ENCODE results near the gene IL17B.

The IL17B gene

DNA sequence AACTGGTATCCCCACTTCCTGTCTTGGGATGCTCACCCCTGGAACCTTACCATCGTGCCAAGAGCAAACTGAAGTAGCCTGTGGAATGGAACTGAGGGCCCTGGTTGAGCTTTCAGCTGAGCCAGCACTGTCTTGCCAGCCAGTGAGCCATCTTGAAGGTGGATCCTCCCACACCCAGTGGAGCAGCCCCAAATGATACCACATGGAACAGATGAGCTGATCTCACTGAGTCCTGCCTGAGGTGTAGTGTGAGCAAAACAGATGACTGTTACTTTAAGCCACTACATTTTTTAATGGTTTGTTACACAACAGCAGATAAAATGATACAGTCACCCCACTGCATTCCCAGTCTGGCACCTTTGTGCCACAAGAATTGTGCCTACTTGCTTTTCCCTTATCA, 23.4 kb downstream of the IL17B start:
- H3K36me3 ChIP-seq (replicated peaks; ENCODE audit: insufficient read depth, low read length): peaks cover 18% of the 10 kb centered on the region
- H4K20me1 ChIP-seq (ENCODE audit: insufficient read depth, low read length): no peaks in the 10 kb centered on the region
- H3K4me1 ChIP-seq (ENCODE audit: low read length): peaks cover 59% of the 10 kb centered on the region
- no peak overlapping the region for H2AFZ ChIP-seq (ENCODE audit: low read length)
- no peaks in the 10 kb centered on the region for H3K9me3 ChIP-seq (replicated peaks; ENCODE audit: insufficient read depth, low read length)
- peaks cover 75% of the 10 kb centered on the region for H3K79me2 ChIP-seq (ENCODE audit: low read length)
- H3K9ac ChIP-seq (ENCODE audit: low read length): no peak overlapping the region
- no peak overlapping the region for H3K27ac ChIP-seq (ENCODE audit: low read length)
- H3K27me3 ChIP-seq (replicated peaks; ENCODE audit: insufficient read depth, low read length): no peaks in the 10 kb centered on the region
- H3F3A ChIP-seq (ENCODE audit: insufficient read depth, low read length): peaks cover 39% of the 10 kb centered on the region
- no peak overlapping the region for H3K4me3 ChIP-seq (ENCODE audit: low read length)
- no peak for TF ChIP-seq EZH2phosphoT487 (IDR thresholded peaks at IDR 0.05; ENCODE audit: low read length)
- TF ChIP-seq EZH2 (optimal IDR thresholded peaks at IDR 0.05; ENCODE audit: low read depth, low read length): no peak
- TF ChIP-seq, protein P1, sequence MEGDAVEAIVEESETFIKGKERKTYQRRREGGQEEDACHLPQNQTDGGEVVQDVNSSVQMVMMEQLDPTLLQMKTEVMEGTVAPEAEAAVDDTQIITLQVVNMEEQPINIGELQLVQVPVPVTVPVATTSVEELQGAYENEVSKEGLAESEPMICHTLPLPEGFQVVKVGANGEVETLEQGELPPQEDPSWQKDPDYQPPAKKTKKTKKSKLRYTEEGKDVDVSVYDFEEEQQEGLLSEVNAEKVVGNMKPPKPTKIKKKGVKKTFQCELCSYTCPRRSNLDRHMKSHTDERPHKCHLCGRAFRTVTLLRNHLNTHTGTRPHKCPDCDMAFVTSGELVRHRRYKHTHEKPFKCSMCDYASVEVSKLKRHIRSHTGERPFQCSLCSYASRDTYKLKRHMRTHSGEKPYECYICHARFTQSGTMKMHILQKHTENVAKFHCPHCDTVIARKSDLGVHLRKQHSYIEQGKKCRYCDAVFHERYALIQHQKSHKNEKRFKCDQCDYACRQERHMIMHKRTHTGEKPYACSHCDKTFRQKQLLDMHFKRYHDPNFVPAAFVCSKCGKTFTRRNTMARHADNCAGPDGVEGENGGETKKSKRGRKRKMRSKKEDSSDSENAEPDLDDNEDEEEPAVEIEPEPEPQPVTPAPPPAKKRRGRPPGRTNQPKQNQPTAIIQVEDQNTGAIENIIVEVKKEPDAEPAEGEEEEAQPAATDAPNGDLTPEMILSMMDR (IDR thresholded peaks at IDR 0.05; ENCODE audit: low read length): no peak
- peak; percentile 7 for DNase-seq
- H3K9me2 ChIP-seq (replicated peaks; ENCODE audit: insufficient read depth, low read length): no peaks in the 10 kb centered on the region
- peak overlapping the region; percentile 30; the same call in 1 of the 2 replicates for H3K4me2 ChIP-seq (ENCODE audit: low read depth, low read length)

DNA sequence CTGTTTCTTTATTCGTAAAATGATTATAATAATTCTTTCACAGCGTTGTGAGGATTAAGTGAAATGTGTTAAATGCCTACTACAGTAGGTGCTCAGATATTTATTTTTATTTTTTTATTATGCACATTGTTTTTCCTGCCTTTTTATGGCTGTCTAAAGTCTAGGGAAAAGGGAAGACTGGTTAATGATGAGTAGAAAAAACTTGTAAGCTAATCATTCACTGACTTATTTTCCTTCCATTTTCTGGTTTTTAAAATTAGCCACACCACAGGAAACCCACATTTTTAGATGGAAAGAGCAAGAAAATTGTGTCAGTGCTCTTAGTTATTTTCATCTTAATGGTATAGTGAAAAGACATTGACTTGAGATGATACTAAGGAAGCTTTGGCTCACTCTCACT, 25.2 kb downstream of the IL17B start:
- Histone ChIP-seq H2AFZ (ENCODE audit: low read length) (no peak overlapping the region), H3K79me2 (ENCODE audit: low read length) (peaks cover 88% of the 10 kb centered on the region), H3F3A (ENCODE audit: insufficient read depth, low read length) (peaks cover 34% of the 10 kb centered on the region), H3K9ac (ENCODE audit: low read length) (no peak overlapping the region), H3K9me3 (replicated peaks; ENCODE audit: insufficient read depth, low read length) (no peaks in the 10 kb centered on the region), H3K27ac (ENCODE audit: low read length) (no peak overlapping the region), H3K36me3 (replicated peaks; ENCODE audit: insufficient read depth, low read length) (peaks cover 31% of the 10 kb centered on the region), H3K27me3 (replicated peaks; ENCODE audit: insufficient read depth, low read length) (no peaks in the 10 kb centered on the region), H3K4me2 (ENCODE audit: low read depth, low read length) (peak overlapping the region; percentile 14; the same call in 1 of the 2 replicates), H3K4me3 (ENCODE audit: low read length) (no peak overlapping the region), H3K4me1 (ENCODE audit: low read length) (peaks cover 54% of the 10 kb centered on the region), H4K20me1 (ENCODE audit: insufficient read depth, low read length) (no peaks in the 10 kb centered on the region), H3K9me2 (replicated peaks; ENCODE audit: insufficient read depth, low read length) (no peaks in the 10 kb centered on the region)
- TF ChIP-seq EZH2phosphoT487 (IDR thresholded peaks at IDR 0.05; ENCODE audit: low read length): no peak
- no peak for TF ChIP-seq EZH2 (optimal IDR thresholded peaks at IDR 0.05; ENCODE audit: low read depth, low read length)
- TF ChIP-seq, protein P1 (IDR thresholded peaks at IDR 0.05; ENCODE audit: low read length): no peak
- DNase-seq: no peak

DNA sequence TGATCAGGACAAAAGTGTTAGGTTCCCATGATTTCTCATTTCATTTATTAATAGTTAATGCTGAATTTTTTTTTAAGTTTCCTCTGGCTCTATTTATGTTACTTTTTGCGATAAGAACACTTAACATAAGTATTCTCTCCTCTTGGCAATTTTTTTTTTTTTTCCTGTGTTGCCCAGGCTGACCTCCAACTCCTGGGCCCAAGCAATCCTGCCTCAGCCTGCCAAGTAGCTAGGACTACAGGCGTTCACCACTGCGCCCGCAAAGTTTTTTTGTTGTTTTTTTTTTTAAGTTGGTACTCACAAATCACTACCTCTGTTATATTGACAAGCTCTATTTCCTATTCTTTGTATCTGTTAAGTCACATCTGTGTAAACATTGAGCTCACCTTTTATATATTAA, 26.9 kb downstream of the IL17B start:
- Histone ChIP-seq H3K27me3 (replicated peaks; ENCODE audit: insufficient read depth, low read length) (no peaks in the 10 kb centered on the region), H3K4me3 (ENCODE audit: low read length) (no peak overlapping the region), H3K9me3 (replicated peaks; ENCODE audit: insufficient read depth, low read length) (no peaks in the 10 kb centered on the region), H3K79me2 (ENCODE audit: low read length) (peaks cover 95% of the 10 kb centered on the region), H4K20me1 (ENCODE audit: insufficient read depth, low read length) (no peaks in the 10 kb centered on the region), H2AFZ (ENCODE audit: low read length) (no peak overlapping the region), H3K4me1 (ENCODE audit: low read length) (peaks cover 68% of the 10 kb centered on the region), H3F3A (ENCODE audit: insufficient read depth, low read length) (peaks cover 42% of the 10 kb centered on the region), H3K4me2 (ENCODE audit: low read depth, low read length) (no peak overlapping the region), H3K9ac (ENCODE audit: low read length) (no peak overlapping the region), H3K36me3 (replicated peaks; ENCODE audit: insufficient read depth, low read length) (peaks cover 31% of the 10 kb centered on the region), H3K27ac (ENCODE audit: low read length) (no peak overlapping the region), H3K9me2 (replicated peaks; ENCODE audit: insufficient read depth, low read length) (no peaks in the 10 kb centered on the region)
- DNase-seq: no peak
- no peak for TF ChIP-seq EZH2phosphoT487 (IDR thresholded peaks at IDR 0.05; ENCODE audit: low read length)
- TF ChIP-seq, protein P1 (IDR thresholded peaks at IDR 0.05; ENCODE audit: low read length): no peak
- no peak for TF ChIP-seq EZH2 (optimal IDR thresholded peaks at IDR 0.05; ENCODE audit: low read depth, low read length)
